HepG2 (cell line): ENCODE measurements around the gene OR52I1. TPM values are rescaled to one million over a fixed set of nuclear protein-coding genes. Genes with fewer than 3 reads are reported as not detected.

Experiments used
- ATAC-seq: fragments of 200-7000 bp; cut with Tn5 transposase; 3 replicates; pipeline ENCODE4 v1.9.1; 2020; ENCODE audit warnings: mild to moderate bottlenecking, moderate library complexity
- BruUV-seq: library from RNA; stranded (reverse); fragments of 400-500 nt; replicated peaks from 2 replicates; lab custom pipeline; 2021; lab: Mats Ljungman, UMichigan
- CTCF ChIA-PET: fragments of 300-600 bp; formaldehyde crosslinking; extraction: SDS; loops from one replicate; lab custom pipeline; 2021; ENCODE audit warnings: low total read pairs, inconsistent platforms, low intra/inter-chr PET ratio; lab: Yijun Ruan, JAX
- POLR2A ChIA-PET: fragments of 350-600 bp; sonication (Branson Sonifier 250); formaldehyde crosslinking; loops from one replicate; lab custom pipeline; 2020; ENCODE audit warnings: antibody characterized with exemption, inconsistent platforms; lab: Yijun Ruan, JAX
- DNase-seq: peaks from one replicate; pipeline ENCODE4 v3.0.0-alpha.2; 2015; ENCODE audit warnings: low spot score
- FAIRE-seq: peaks from 3 replicates; lab custom pipeline; 2011; peaks lifted over from hg19 to GRCh38; lab: Jason Lieb, UNC
- H2AFZ ChIP-seq: one replicate; pipeline ENCODE4 v1.6.1; 2011; ENCODE audit warnings: low read length, inconsistent platforms
- H3K27ac ChIP-seq: fragments of 300-600 bp; 3 replicates; pipeline ENCODE4 v1.8.0; 2011; ENCODE audit warnings: mixed run types, mild to moderate bottlenecking, mixed read lengths, low read length, inconsistent platforms; ENCODE audit not compliant: insufficient read depth; ENCODE audit errors: extremely low read length
- H3K27me3 ChIP-seq, 2 experiments: fragments of 200-600 bp in 1 of 2; 2 replicates in 1 of 2; 3 replicates in 1 of 2; pipeline versions ENCODE4 v1.6.0 to v1.8.0; 2011; ENCODE audit warnings: low read length in 2 of 2, mild to moderate bottlenecking in 2 of 2, moderate library complexity in 2 of 2, inconsistent platforms in 1 of 2; ENCODE audit not compliant: insufficient read depth in 2 of 2, control insufficient read depth in 1 of 2
- H3K36me3 ChIP-seq, 2 experiments: fragments of 200-600 bp in 1 of 2; replicated peaks in 1 of 2; 2 replicates in 1 of 2; 3 replicates in 1 of 2; pipeline versions ENCODE4 v1.5.1 to v1.8.0; 2011; ENCODE audit warnings: low read length in 2 of 2, inconsistent platforms in 1 of 2; ENCODE audit not compliant: insufficient read depth in 2 of 2, control insufficient read depth in 1 of 2
- H3K4me1 ChIP-seq: 2 replicates; pipeline ENCODE4 v1.5.1; 2012; ENCODE audit warnings: low read length, inconsistent platforms; ENCODE audit not compliant: insufficient read depth
- H3K4me2 ChIP-seq: 2 replicates; pipeline ENCODE4 v1.6.0; 2011; ENCODE audit warnings: low read depth, low read length, inconsistent platforms
- H3K4me3 ChIP-seq, 3 experiments: fragments of 200-600 bp in 1 of 3; sonication (generic), shearing (Covaris generic) in 1 of 3; replicated peaks in 1 of 3; 2 replicates each; pipeline ENCODE4 v1.5.1; 2011 to 2016; ENCODE audit warnings: low read length in 3 of 3, inconsistent platforms in 2 of 3, low read depth in 2 of 3, mild to moderate bottlenecking in 2 of 3, control low read depth in 1 of 3, mixed read lengths in 1 of 3; ENCODE audit not compliant: insufficient read depth in 1 of 3
- H3K79me2 ChIP-seq: one replicate; pipeline ENCODE4 v1.6.1; 2011; ENCODE audit warnings: low read length, inconsistent platforms; ENCODE audit not compliant: insufficient read depth
- H3K9ac ChIP-seq: 2 replicates; pipeline ENCODE4 v1.6.0; 2011; ENCODE audit warnings: mild to moderate bottlenecking, low read depth, low read length, inconsistent platforms; ENCODE audit not compliant: insufficient read depth
- H3K9me3 ChIP-seq: 2 replicates; pipeline ENCODE4 v1.5.1; 2012; ENCODE audit warnings: mild to moderate bottlenecking, low read length
- H4K20me1 ChIP-seq: 2 replicates; pipeline ENCODE4 v1.6.0; 2011; ENCODE audit warnings: inconsistent platforms, mild to moderate bottlenecking, low read length, moderate library complexity; ENCODE audit not compliant: insufficient read depth
- CENPX ChIP-seq: sonication (generic); formaldehyde crosslinking; IDR thresholded peaks from 2 replicates; pipeline ENCODE4 v1.9.0; 2021; ENCODE audit warnings: mild to moderate bottlenecking, missing genetic modification reagents, moderate library complexity
- CSRNP1 ChIP-seq: sonication (generic); formaldehyde crosslinking; IDR thresholded peaks from 2 replicates; pipeline ENCODE4 v1.8.1; 2023; ENCODE audit warnings: mild to moderate bottlenecking, missing genetic modification reagents
- CTCF ChIP-seq: sonication (generic); formaldehyde crosslinking; IDR thresholded peaks from 2 replicates; pipeline ENCODE4 v1.5.0; 2020; ENCODE audit warnings: mild to moderate bottlenecking, missing genetic modification reagents, moderate library complexity
- KDM2A ChIP-seq: sonication (generic); formaldehyde crosslinking; IDR thresholded peaks from 2 replicates; pipeline ENCODE4 v1.4.0; 2020; ENCODE audit warnings: low read depth, missing genetic modification reagents, borderline replicate concordance
- POLR2A ChIP-seq, 2 experiments: IDR thresholded peaks; 2 replicates each; pipeline ENCODE4 v1.6.1; 2011; ENCODE audit warnings: low read depth in 2 of 2, low read length in 2 of 2, mild to moderate bottlenecking in 1 of 2, moderate library complexity in 1 of 2; ENCODE audit not compliant: insufficient read depth in 1 of 2
- RAD21 ChIP-seq: fragments of 450-650 bp; formaldehyde crosslinking; IDR thresholded peaks from 2 replicates; pipeline ENCODE4 v1.5.0; 2020; ENCODE audit warnings: mild to moderate bottlenecking
- SMC3 ChIP-seq: IDR thresholded peaks from 2 replicates; pipeline ENCODE4 v1.6.1; 2011; ENCODE audit warnings: low read length, improper control_type of control experiment
- STAG1 ChIP-seq: sonication (generic); formaldehyde crosslinking; IDR thresholded peaks from 2 replicates; pipeline ENCODE4 v1.4.0; 2020; ENCODE audit warnings: missing genetic modification reagents
- XRCC5 ChIP-seq: fragments of 200-400 bp; formaldehyde crosslinking; optimal IDR thresholded peaks from 2 replicates; pipeline ENCODE3; 2017; ENCODE audit warnings: mild to moderate bottlenecking, low read length
- ZMYM3 ChIP-seq: sonication (generic); formaldehyde crosslinking; IDR thresholded peaks from 2 replicates; pipeline ENCODE4 v1.5.1; 2020; ENCODE audit warnings: mild to moderate bottlenecking, missing genetic modification reagents
- ZNF496 ChIP-seq: sonication (generic); formaldehyde crosslinking; IDR thresholded peaks from 2 replicates; pipeline ENCODE4 v1.8.1; 2023; ENCODE audit warnings: mild to moderate bottlenecking, moderate library complexity, missing genetic modification reagents; ENCODE audit not compliant: insufficient replicate concordance
- WGBS: methylation state at CpG from one replicate; pipeline ENCODE4 v1.1.6; 2017; ENCODE audit warnings: low lambda C conversion rate; 5-methylcytosine and 5-hydroxymethylcytosine counted together
- in situ Hi-C: cut with HindIII; loops from 2 replicates; pipeline ENCODE4 v1.10.0; 2017; ENCODE audit warnings: low pct_unique_long_range_greater_than_20kb; ENCODE audit not compliant: extremely low pct_ligation_motif_present
- intact Hi-C: fragments of 100-400 bp; cut with micrococcal nuclease; formaldehyde crosslinking; loops from one replicate; pipeline ENCODE4 v1.10.0; 2022; ENCODE audit not compliant: unreplicated experiment
- polyA plus RNA-seq, 8 experiments: library from polyadenylated mRNA; depleted of rRNA in 3 of 8; stranded (reverse) in 7 of 8; unstranded in 1 of 8; fragments of >200 nt; fragmentation: Illumina TruSeq in 4 of 8; extraction: Trizol in 4 of 8; gene quantifications; 2 replicates each; pipeline versions ENCODE4 v1.2.1 to v1.2.3, GENCODE V29; 2011 to 2016; ENCODE audit warnings: low read depth in 4 of 8, missing spikeins in 1 of 8, mixed read lengths in 1 of 8; ENCODE audit not compliant: insufficient read depth in 1 of 8
- total RNA-seq, 5 experiments: library from RNA; depleted of rRNA; stranded (reverse); fragments of >200 nt; fragmentation: Illumina TruSeq; extraction: Trizol; gene quantifications; 2 replicates each; pipeline ENCODE4 v1.2.3, GENCODE V29; 2016; ENCODE audit warnings: low read depth in 1 of 5

Gene OR52I1
- total and polyA plus RNA-seq, 2 of the 13 experiments (the other 11 are each of a cell fraction or from before 2014, with no cell fraction given) = not detected

- in situ Hi-C loops = loop anchor here (5.0 kb wide), 1 partner anchor 371 kb away; no protein-coding TSS in a partner anchor
- H2AFZ ChIP-seq = no peak overlapping the region
- no TSS peak for BruUV-seq
- no peak overlapping the region for H3K4me3 ChIP-seq
- no peaks in the 10 kb centered on the region for H3K4me1 ChIP-seq
- FAIRE-seq (no peak), DNase-seq (no peak), ATAC-seq (no peak)
- peaks cover 0 to 16% of the 10 kb centered on the region in 2 experiments; a peak in 4 of 5 replicates for H3K27me3 ChIP-seq
- H3K9me3 ChIP-seq = no peaks in the 10 kb centered on the region
- H3K4me2 ChIP-seq = no peak overlapping the region
- POLR2A ChIA-PET = no interaction called here
- CTCF ChIA-PET = interaction anchor here (2.0 kb wide), 1 partner anchor 368 kb away, joined by 13 read pairs; no protein-coding TSS in a partner anchor
- intact Hi-C loops = no loop called here
- peaks cover 6% of the 10 kb centered on the region; the same call in 1 of the 2 replicates for H4K20me1 ChIP-seq
- H3K79me2 ChIP-seq = no peaks in the 10 kb centered on the region
- H3K9ac ChIP-seq = no peak overlapping the region
- H3K27ac ChIP-seq = no peak overlapping the region
- 3% methylated on average over 1 of the region's 2 CpGs for WGBS
- TF ChIP-seq CSRNP1 (CRISPR knock-in tag) = no peak
- no peak for TF ChIP-seq ZMYM3
- TF ChIP-seq POLR2A (IDR thresholded peaks at IDR 0.05; ENCODE audit: insufficient read depth in 1 of 2, low read depth in 2 of 2, low read length in 2 of 2) = no peak
- H3K36me3 ChIP-seq = no peaks in the 10 kb centered on the region
These were observed 42.3 kb downstream of the OR52I1 start for GRCh38 chr11:4636136-4636535.

GRCh38 chr11:4636962-4637661, 43.3 kb downstream of the OR52I1 start, which contains the start of gene OR51D1:
Gene OR51D1, plus strand, starts transcription at chr11:4637477. Its CDS starts 2,314 bp downstream, at chr11:4639791.
- no TSS peak for BruUV-seq
- in situ Hi-C loops = loop anchor here (5.0 kb wide), 1 partner anchor 370 kb away; no protein-coding TSS in a partner anchor

More at GRCh38 chr11:4636962-4637661, 43.3 kb downstream of the OR52I1 start, which contains the start of gene OR51D1:
- Histone ChIP-seq H3K27ac (no peak within 1 kb of the TSS), H3K9me3 (no peaks in the 10 kb centered on the region), H3K27me3 (peaks cover 0 to 16% of the 10 kb centered on the region in 2 experiments; a peak in 4 of 5 replicates), H3K4me1 (no peaks in the 10 kb centered on the region), H3K36me3 (no peaks in the 10 kb centered on the region), H3K9ac (no peak within 1 kb of the TSS), H3K79me2 (no peaks in the 10 kb centered on the region), H2AFZ (no peak within 1 kb of the TSS), H3K4me3 (no peak within 1 kb of the TSS), H4K20me1 (peaks cover 6% of the 10 kb centered on the region; the same call in 1 of the 2 replicates), H3K4me2 (no peak within 1 kb of the TSS)
- ChIA-PET CTCF (interaction anchor here (2.0 kb wide), 1 partner anchor 367 kb away, joined by 13 read pairs; no protein-coding TSS in a partner anchor), POLR2A (no interaction called here)
- peak; percentile 51 for FAIRE-seq
- WGBS = 11% methylated on average over 14 of the region's 21 CpGs
- ATAC-seq = peak; percentile 96
- DNase-seq = peak; percentile 41
- intact Hi-C loops = loop anchor here (1.0 kb wide), 1 partner anchor 367 kb away; no protein-coding TSS in a partner anchor
- TF ChIP-seq RAD21 (CRISPR knock-in tag) (peak; percentile 45), XRCC5 (peak; percentile 74), CTCF (peak; percentile 90), CENPX (CRISPR knock-in tag) (no peak), STAG1 (CRISPR knock-in tag) (peak; percentile 69), KDM2A (peak; percentile 48; the same call in 1 of the 2 replicates), SMC3 (peak; percentile 68), ZNF496 (CRISPR knock-in tag) (no peak)
- TF ChIP-seq, all 625 proteins: peak for 6
